Neural progenitor cell (in vitro differentiated cells): ENCODE results near the gene PVALB.

Experiments used
- CTCF ChIP-seq: fragments of 200-600 bp; sonication (generic); IDR thresholded peaks from 2 replicates; pipeline ENCODE4 v1.5.1; 2017; ENCODE audit warnings: antibody characterized with exemption, mild to moderate bottlenecking
- EZH2 ChIP-seq: fragments of 200-600 bp; sonication (generic); IDR thresholded peaks from 2 replicates; pipeline ENCODE4 v1.6.1; 2017; ENCODE audit warnings: antibody characterized with exemption, mild to moderate bottlenecking, moderate library complexity

DNA sequence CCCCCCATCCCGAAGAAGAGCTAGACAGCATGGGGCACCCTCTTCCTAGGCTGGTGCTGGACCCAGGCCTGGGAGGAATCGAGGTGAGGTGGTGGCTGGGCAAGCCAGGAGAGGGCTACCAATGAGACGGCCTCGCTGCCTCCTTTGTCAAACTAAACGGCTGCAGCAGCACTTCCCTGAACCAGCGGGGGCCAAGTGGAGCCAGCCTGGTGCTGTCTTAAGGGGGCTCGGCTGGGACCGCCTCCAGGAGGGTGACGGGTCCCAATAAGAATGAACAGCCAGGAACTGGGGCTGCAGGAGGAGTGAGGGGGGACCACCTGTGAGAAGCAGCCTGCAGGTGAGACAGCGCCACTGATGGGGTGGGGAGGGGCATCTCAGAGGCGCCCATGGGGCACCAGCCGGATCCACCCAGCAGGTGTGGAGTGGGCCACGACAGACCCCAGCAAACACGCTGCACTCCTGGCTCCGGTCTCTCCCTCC is 58.0 kb downstream of the PVALB start:
- TF ChIP-seq EZH2: no peak
- TF ChIP-seq CTCF: no peak
